Transverse colon (tissue), 4 donors: ENCODE data around the gene ARHGAP18. TPM values are rescaled to one million over a fixed set of nuclear protein-coding genes. Genes with fewer than 3 reads are reported as not detected.

Source experiments
- DNase-seq: peaks from one replicate; pipeline ENCODE4 v3.0.0-alpha.2; 2019
- H3K27ac ChIP-seq, 4 donors: fragments of 200-600 bp; sonication (generic); 2 replicates each; pipeline ENCODE4 v1.5.1; 2016 to 2018; ENCODE audit warnings: inconsistent platforms in 4 of 4
- H3K27me3 ChIP-seq: fragments of 200-600 bp; sonication (generic); 2 replicates; pipeline ENCODE4 v1.5.1; 2017; ENCODE audit warnings: inconsistent platforms
- H3K36me3 ChIP-seq, 4 donors: fragments of 200-600 bp; sonication (generic); 2 replicates each; pipeline ENCODE4 v1.5.1; 2017 to 2019; ENCODE audit warnings: inconsistent platforms in 4 of 4
- H3K4me1 ChIP-seq, 4 donors: fragments of 200-600 bp; sonication (generic); 2 replicates each; pipeline ENCODE4 v1.5.1; 2017 to 2020; ENCODE audit warnings: inconsistent platforms in 4 of 4
- H3K4me3 ChIP-seq, 4 donors: fragments of 200-600 bp; sonication (generic); 1 replicate in 1 of 4; 2 replicates in 3 of 4; pipeline versions ENCODE4 v1.5.1 to v1.6.1; 2017 to 2019; ENCODE audit warnings: inconsistent platforms in 4 of 4
- H3K9me3 ChIP-seq, 2 donors: fragments of 200-600 bp; sonication (generic); 2 replicates each; pipeline ENCODE4 v1.5.1; 2017 to 2019; ENCODE audit warnings: inconsistent platforms in 2 of 2
- CTCF ChIP-seq, 5 experiments: fragments of 200-600 bp in 3 of 5; fragments of 450-650 bp in 2 of 5; sonication (generic) in 3 of 5; IDR thresholded peaks; 1 replicate in 2 of 5; 2 replicates in 3 of 5; pipeline ENCODE4 v1.5.1; 2016 to 2017; ENCODE audit warnings: antibody characterized with exemption in 5 of 5, inconsistent platforms in 3 of 5, mild to moderate bottlenecking in 2 of 5, moderate library complexity in 1 of 5
- EP300 ChIP-seq: sonication (generic); formaldehyde crosslinking; IDR thresholded peaks from one replicate; pipeline ENCODE4 v1.6.1; 2017; ENCODE audit warnings: antibody characterized with exemption, low read depth
- POLR2A ChIP-seq: fragments of 450-650 bp; IDR thresholded peaks from one replicate; pipeline ENCODE4 v1.6.1; 2016; ENCODE audit warnings: antibody characterized with exemption, mild to moderate bottlenecking, moderate library complexity
- POLR2AphosphoS5 ChIP-seq, 3 donors: sonication (generic); formaldehyde crosslinking; IDR thresholded peaks; one replicate each; pipeline ENCODE4 v1.6.1; 2016; ENCODE audit warnings: antibody characterized with exemption in 3 of 3
- WGBS, 2 donors: methylation state at CpG; one replicate each; pipeline ENCODE4 v1.1.5; 2018; ENCODE audit warnings: low coverage in 1 of 2; 5-methylcytosine and 5-hydroxymethylcytosine counted together
- in situ Hi-C, 4 donors: fragments of 200-750 bp; cut with MboI; loops; one replicate each; pipeline versions ENCODE4 v1.15.0 to v1.15.1; 2017; ENCODE audit warnings: low sequenced_read_pairs in 3 of 4, low pct_ligation_motif_present in 1 of 4, low pct_unique_long_range_greater_than_20kb in 1 of 4
- intact Hi-C: fragments of 100-400 bp; cut with DNase I; formaldehyde crosslinking; loops from one replicate; pipeline ENCODE4 v1.15.1; 2023; ENCODE audit warnings: low total_unique reads
- total RNA-seq, 4 donors: library from RNA; depleted of rRNA; stranded (reverse); fragments of >200 nt; gene quantifications; one replicate each; pipeline ENCODE4 v1.1.0, GENCODE V29; 2016

Gene ARHGAP18
- total RNA-seq, 4 donors from 2014 or later, result 5.2 to 21.8 (median 13.0) TPM

GRCh38 chr6:129555206-129555832 is 154.7 kb downstream of the ARHGAP18 start:
- WGBS, 2 donors, result 88 to 96% methylated on average over 4 to 5 of the region's 5 CpGs
- in situ Hi-C loops, result no loop called here
- no peak for TF ChIP-seq CTCF (IDR thresholded peaks at IDR 0.05)
- TF ChIP-seq EP300, result no peak
- no peak for TF ChIP-seq POLR2A
- intact Hi-C loops, result no loop called here
- H3K4me3 ChIP-seq, result no peak overlapping the region
- no peak overlapping the region for H3K27ac ChIP-seq
- H3K36me3 ChIP-seq, result no peaks in the 10 kb centered on the region
- H3K27me3 ChIP-seq, result no peaks in the 10 kb centered on the region
- DNase-seq, result no peak
- H3K4me1 ChIP-seq, result no peaks in the 10 kb centered on the region
- H3K9me3 ChIP-seq, result no peaks in the 10 kb centered on the region

GRCh38 chr6:129552413-129552812 is 157.6 kb downstream of the ARHGAP18 start:
- intact Hi-C loops (no loop called here), in situ Hi-C loops (no loop called here)

GRCh38 chr6:129551486-129551885 is 158.5 kb downstream of the ARHGAP18 start:
- Histone ChIP-seq H3K4me3 (no peak overlapping the region), H3K9me3 (no peaks in the 10 kb centered on the region), H3K36me3 (no peaks in the 10 kb centered on the region), H3K4me1 (no peaks in the 10 kb centered on the region), H3K27ac (no peak overlapping the region), H3K27me3 (no peaks in the 10 kb centered on the region)
- in situ Hi-C loops (no loop called here), intact Hi-C loops (no loop called here)
- WGBS, 2 donors, result 100% methylated on average over 1 of the region's 1 CpG
- no peak for TF ChIP-seq POLR2AphosphoS5 (IDR thresholded peaks at IDR 0.05)
- TF ChIP-seq CTCF (IDR thresholded peaks at IDR 0.05), result no peak
- no peak for TF ChIP-seq EP300
- no peak for TF ChIP-seq POLR2A
- DNase-seq, result no peak

More at GRCh38 chr6:129552413-129552812, 157.6 kb downstream of the ARHGAP18 start:
- no peak for DNase-seq
- 90 to 94% methylated on average over 2 of the region's 2 CpGs for WGBS, 2 donors
- TF ChIP-seq EP300 (no peak), POLR2A (no peak), POLR2AphosphoS5 (IDR thresholded peaks at IDR 0.05) (no peak), CTCF (IDR thresholded peaks at IDR 0.05) (no peak)
- Histone ChIP-seq H3K27me3 (no peaks in the 10 kb centered on the region), H3K9me3 (no peaks in the 10 kb centered on the region), H3K27ac (no peak overlapping the region), H3K4me3 (no peak overlapping the region), H3K4me1 (no peaks in the 10 kb centered on the region), H3K36me3 (no peaks in the 10 kb centered on the region)

GRCh38 chr6:129546702-129547101 is 163.3 kb downstream of the ARHGAP18 start:
- in situ Hi-C loops (no loop called here), intact Hi-C loops (no loop called here)
- TF ChIP-seq CTCF (IDR thresholded peaks at IDR 0.05) (no peak), POLR2AphosphoS5 (IDR thresholded peaks at IDR 0.05) (no peak), EP300 (no peak), POLR2A (no peak)
- Histone ChIP-seq H3K36me3 (no peaks in the 10 kb centered on the region), H3K27ac (no peak overlapping the region), H3K4me3 (no peak overlapping the region), H3K4me1 (no peaks in the 10 kb centered on the region), H3K9me3 (no peaks in the 10 kb centered on the region), H3K27me3 (no peaks in the 10 kb centered on the region)
- no peak for DNase-seq
- 84 to 91% methylated on average over 4 of the region's 4 CpGs for WGBS, 2 donors
